ENCODE data around the gene STMN3.
"Not testable (repeated sequence)": the region's sequence is repeated elsewhere in the genome, so short reads cannot be mapped to it uniquely, and the experiment has no call there.

STMN3 gene

GRCh38 chr20:63657260-63657936 lies 4.2 kb upstream of the STMN3 start:
- Mint-ChIP-seq H3K4me1 (peaks cover 60% of the 10 kb centered on the region), H3K4me3 (peak overlapping the region; percentile 90 to 98), H3K9me3 (no peaks in the 10 kb centered on the region), H3K27ac (peak overlapping the region; percentile 90 to 97), H3K27me3 (no peaks in the 10 kb centered on the region)
- DNase-seq, result peak in 1 of 2 donors; percentile 24
- no peak for ATAC-seq

DNA sequence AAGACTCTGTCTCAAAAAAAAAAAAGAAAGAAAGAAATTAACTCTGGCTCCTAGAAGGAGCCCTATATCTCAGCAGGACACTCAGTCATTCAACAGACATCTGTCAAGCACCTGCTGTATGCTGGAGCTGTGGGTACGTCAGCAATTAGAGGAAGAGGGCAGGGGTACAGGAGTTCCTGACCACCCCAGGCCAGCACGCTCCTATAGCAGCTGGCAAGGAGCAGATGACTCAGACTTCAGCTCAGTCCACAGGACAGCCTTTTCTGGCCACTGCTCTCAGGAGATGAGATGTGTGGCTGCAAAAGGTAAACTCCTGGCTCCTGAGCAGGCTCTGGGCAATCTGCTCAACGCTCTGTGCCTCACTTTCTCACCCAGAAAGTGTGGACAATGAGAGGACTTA lies 3.2 kb upstream of the STMN3 start:
- H3K4me3 Mint-ChIP-seq, result peak overlapping the region in 1 of 2 donors; percentile 90
- H3K4me1 Mint-ChIP-seq, result peaks cover 63% of the 10 kb centered on the region
- H3K27ac Mint-ChIP-seq, result no peak overlapping the region
- no peak for ATAC-seq
- H3K27me3 Mint-ChIP-seq, result no peaks in the 10 kb centered on the region
- DNase-seq, result no peak
- no peaks in the 10 kb centered on the region for H3K9me3 Mint-ChIP-seq

GRCh38 chr20:63655249-63655648 lies 2.0 kb upstream of the STMN3 start:
- Mint-ChIP-seq H3K4me3 (no peak overlapping the region), H3K9me3 (no peaks in the 10 kb centered on the region), H3K4me1 (peaks cover 66% of the 10 kb centered on the region), H3K27ac (no peak overlapping the region), H3K27me3 (no peaks in the 10 kb centered on the region)
- no peak for DNase-seq
- no peak for ATAC-seq

- peak overlapping the region; percentile 88 to 91 for H3K4me3 Mint-ChIP-seq
- H3K27ac Mint-ChIP-seq, result peak overlapping the region; percentile 52 to 90
- no peaks in the 10 kb centered on the region for H3K27me3 Mint-ChIP-seq
- no peaks in the 10 kb centered on the region for H3K9me3 Mint-ChIP-seq
- DNase-seq (peak in 1 of 2 donors; percentile 8), ATAC-seq (no peak)
- H3K4me1 Mint-ChIP-seq, result peaks cover 55% of the 10 kb centered on the region
These were observed 897 bp upstream of the STMN3 start for GRCh38 chr20:63653974-63654668.

- H3K9me3 Mint-ChIP-seq, result no peaks in the 10 kb centered on the region
- H3K4me3 Mint-ChIP-seq, result peak overlapping the region; percentile 72 to 82
- no peak for DNase-seq
- H3K4me1 Mint-ChIP-seq, result peaks cover 43% of the 10 kb centered on the region
- no peak overlapping the region for H3K27ac Mint-ChIP-seq
- no peaks in the 10 kb centered on the region for H3K27me3 Mint-ChIP-seq
- ATAC-seq, result peak; percentile 39
These were observed 838 bp downstream of the STMN3 start for GRCh38 chr20:63652192-63652980.

DNA sequence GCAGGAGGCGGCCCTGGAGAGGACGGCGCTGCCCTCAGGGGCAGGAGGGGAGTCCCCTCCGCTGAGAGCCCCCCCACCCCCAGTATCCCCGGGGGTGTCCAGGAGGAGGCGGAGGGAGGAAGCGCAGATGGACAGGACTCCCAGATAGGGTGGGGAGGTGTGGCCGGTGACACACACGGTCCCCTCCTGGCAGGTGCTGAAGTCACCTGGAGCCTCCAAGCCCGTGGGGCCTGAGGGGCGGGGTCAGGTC lies 1.4 kb downstream of the STMN3 start:
- ATAC-seq, result peak; percentile 3
- no peak overlapping the region for H3K27ac Mint-ChIP-seq
- H3K4me3 Mint-ChIP-seq, result peak overlapping the region; percentile 72 to 82
- no peaks in the 10 kb centered on the region for H3K9me3 Mint-ChIP-seq
- H3K4me1 Mint-ChIP-seq, result peaks cover 38% of the 10 kb centered on the region
- no peaks in the 10 kb centered on the region for H3K27me3 Mint-ChIP-seq
- DNase-seq, result no peak

DNA sequence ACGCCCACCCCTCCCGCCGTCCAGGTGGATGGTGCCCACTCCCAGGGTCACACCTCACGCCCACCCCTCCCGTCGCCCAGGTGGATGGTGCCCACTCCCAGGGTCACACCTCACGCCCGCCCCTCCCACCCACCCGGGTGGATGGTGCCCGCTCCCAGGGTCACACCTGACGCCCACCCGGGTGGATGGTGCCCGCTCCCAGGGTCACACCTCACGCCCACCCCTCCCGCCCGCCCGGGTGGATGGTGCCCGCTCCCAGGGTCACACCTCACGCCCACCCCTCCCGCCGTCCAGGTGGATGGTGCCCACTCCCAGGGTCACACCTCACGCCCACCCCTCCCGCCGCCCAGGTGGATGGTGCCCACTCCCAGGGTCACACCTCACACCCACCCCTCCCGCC lies 2.7 kb downstream of the STMN3 start:
- not testable (repeated sequence) for H3K9me3 Mint-ChIP-seq, H3K27me3 Mint-ChIP-seq, H3K27ac Mint-ChIP-seq, ATAC-seq, DNase-seq, H3K4me3 Mint-ChIP-seq
- peaks cover 36% of the 10 kb centered on the region for H3K4me1 Mint-ChIP-seq

- Mint-ChIP-seq H3K9me3 (no peaks in the 10 kb centered on the region), H3K27me3 (no peaks in the 10 kb centered on the region), H3K4me3 (no peak overlapping the region), H3K27ac (no peak overlapping the region), H3K4me1 (peaks cover 26% of the 10 kb centered on the region)
- DNase-seq, result no peak
- no peak for ATAC-seq
These were observed 4.2 kb downstream of the STMN3 start for GRCh38 chr20:63648895-63649589.

DNA sequence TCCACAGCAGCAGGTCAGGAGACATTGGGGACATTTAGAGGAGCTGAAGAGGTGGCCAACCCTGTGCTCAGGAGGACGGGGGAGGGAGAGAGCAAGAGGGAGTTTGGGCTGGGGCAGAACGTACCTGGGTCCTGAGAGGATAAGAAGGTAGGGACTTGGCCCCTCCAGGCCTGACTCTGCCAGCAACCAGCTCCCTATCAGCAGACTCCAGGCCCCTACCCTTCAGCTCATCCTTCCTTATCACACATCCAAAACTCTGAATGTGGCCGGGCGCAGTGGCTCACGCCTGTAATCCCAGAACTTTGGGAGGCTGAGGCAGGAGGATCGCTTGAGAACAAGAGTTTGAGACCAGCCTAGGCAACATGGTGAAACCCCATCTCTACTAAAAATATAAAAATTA lies 5.0 kb downstream of the STMN3 start:
- no peak for DNase-seq
- Mint-ChIP-seq H3K27ac (no peak overlapping the region), H3K4me1 (peaks cover 27% of the 10 kb centered on the region), H3K4me3 (no peak overlapping the region), H3K9me3 (no peaks in the 10 kb centered on the region), H3K27me3 (no peaks in the 10 kb centered on the region)
- ATAC-seq, result no peak

DNA sequence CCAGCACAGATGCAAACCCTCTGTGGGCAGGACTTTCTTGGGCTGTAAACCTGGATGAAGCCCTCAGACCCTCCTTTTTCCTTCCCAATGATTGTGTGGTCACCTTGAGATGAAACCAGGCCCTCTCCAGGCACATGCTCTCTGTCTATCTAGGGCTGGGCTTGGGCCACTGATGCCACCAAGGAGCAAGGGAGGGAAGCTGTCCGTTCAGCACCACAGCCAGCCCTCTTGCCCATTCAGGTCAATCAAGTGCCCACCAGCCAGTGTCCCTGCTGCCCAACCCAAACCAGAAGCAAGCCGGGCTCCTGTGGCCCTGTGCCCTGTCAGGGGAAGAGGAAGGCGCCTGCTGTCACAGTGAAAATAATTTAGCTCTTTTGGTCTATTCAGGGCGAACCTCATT lies 8.0 kb downstream of the STMN3 start:
- DNase-seq, result no peak
- no peak for ATAC-seq
- H3K9me3 Mint-ChIP-seq, result no peaks in the 10 kb centered on the region
- no peaks in the 10 kb centered on the region for H3K27me3 Mint-ChIP-seq
- peaks cover 20% of the 10 kb centered on the region for H3K4me1 Mint-ChIP-seq
- no peak overlapping the region for H3K27ac Mint-ChIP-seq
- H3K4me3 Mint-ChIP-seq, result no peak overlapping the region

GRCh38 chr20:63643946-63644345 lies 9.3 kb downstream of the STMN3 start:
- Mint-ChIP-seq H3K27ac (no peak overlapping the region), H3K27me3 (no peaks in the 10 kb centered on the region), H3K4me1 (peaks cover 30% of the 10 kb centered on the region), H3K9me3 (no peaks in the 10 kb centered on the region), H3K4me3 (no peak overlapping the region)
- no peak for DNase-seq
- no peak for ATAC-seq

GRCh38 chr20:63643499-63643898 lies 9.7 kb downstream of the STMN3 start:
- ATAC-seq, result no peak
- Mint-ChIP-seq H3K9me3 (no peaks in the 10 kb centered on the region), H3K27ac (peak overlapping the region in 1 of 2 donors; percentile 72)

DNA sequence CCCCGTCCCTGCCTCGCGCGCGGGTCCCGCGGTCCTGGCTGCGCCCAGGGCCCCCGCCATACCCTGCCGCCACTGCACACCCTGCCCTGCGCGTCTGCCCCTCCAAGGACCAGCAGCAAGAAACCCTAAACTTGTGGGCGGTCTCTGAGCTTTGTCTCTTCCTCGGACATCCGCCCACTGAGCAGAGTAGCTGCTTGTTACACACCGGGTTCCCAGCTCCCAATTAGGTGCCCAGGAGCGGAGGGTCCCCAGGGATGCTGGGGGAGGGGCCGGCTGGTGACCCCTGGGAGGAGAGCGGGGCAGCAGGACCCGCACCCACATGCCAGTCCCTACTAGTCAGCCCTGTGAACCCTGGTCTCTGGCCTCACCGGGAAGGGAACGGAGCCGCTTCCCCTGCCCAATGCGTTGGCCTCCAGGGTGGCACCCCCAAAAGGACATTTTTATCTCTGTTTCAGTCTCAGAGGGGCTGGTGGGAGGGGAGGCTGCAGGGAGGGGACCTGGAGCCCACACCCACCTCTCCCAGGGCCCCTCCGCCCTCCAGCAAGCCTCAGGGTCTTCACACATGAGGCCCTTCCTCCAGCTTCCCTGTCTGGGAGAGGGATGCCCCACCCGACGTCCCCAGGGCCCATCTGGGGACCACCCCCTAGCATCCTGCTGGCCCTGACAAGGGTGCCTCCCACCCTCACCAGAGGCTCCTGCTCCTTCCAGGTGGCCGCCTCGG lies 10.5 kb downstream of the STMN3 start:
- H3K4me1 Mint-ChIP-seq, result peaks cover 39% of the 10 kb centered on the region

More at GRCh38 chr20:63643499-63643898, 9.7 kb downstream of the STMN3 start:
- Mint-ChIP-seq H3K27me3 (no peaks in the 10 kb centered on the region), H3K4me3 (peak overlapping the region; percentile 83 to 85), H3K4me1 (peaks cover 32% of the 10 kb centered on the region)
- no peak for DNase-seq

DNA sequence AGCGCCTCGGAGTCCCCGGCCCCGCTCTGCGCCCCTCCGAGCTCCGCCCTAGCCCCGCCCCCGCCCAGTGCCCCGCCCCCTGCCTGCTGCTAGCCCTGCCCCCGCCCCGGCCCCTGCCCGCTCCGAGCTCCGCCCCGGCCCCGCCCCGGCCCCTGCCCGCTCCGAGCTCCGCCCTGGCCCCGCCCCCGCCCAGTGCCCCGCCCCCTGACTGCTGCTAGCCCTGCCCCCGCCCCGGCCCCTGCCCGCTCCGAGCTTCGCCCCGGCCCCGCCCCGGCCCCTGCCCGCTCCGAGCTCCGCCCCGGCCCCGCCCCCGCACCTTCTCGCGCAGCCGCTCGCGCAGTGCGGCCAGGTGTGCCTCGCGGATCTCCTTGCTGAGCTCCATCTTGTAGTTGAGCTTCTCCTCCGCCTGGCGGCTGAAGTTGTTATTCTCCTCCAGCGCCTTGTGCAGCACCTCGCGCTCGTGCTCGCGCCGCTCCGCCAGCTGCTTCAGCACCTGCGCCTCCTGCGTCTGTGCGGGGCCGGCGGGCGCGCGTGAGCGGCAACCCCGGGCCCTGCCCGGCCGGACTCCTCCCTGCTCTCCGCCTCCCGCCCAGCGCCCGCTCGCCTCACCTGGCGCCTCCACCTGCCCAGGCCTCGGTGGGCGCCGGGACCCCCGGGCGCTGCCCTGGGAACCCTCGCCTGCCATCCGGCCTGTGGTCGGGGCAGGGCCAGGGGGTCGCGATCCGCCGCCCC lies 11.3 kb downstream of the STMN3 start:
- DNase-seq (peak; percentile 96), ATAC-seq (peak; percentile 76)
- H3K9me3 Mint-ChIP-seq, result no peaks in the 10 kb centered on the region
- no peaks in the 10 kb centered on the region for H3K27me3 Mint-ChIP-seq
- H3K4me3 Mint-ChIP-seq, result peak overlapping the region; percentile 83 to 85
- H3K27ac Mint-ChIP-seq, result no peak overlapping the region
- peaks cover 46% of the 10 kb centered on the region for H3K4me1 Mint-ChIP-seq

More for the DNA sequence above, 10.5 kb downstream of the STMN3 start:
- DNase-seq (no peak), ATAC-seq (peak; percentile 1)
- Mint-ChIP-seq H3K4me3 (peak overlapping the region; percentile 83 to 85), H3K9me3 (no peaks in the 10 kb centered on the region), H3K27ac (peak overlapping the region in 1 of 2 donors; percentile 75), H3K27me3 (no peaks in the 10 kb centered on the region)

All from stimulated activated naive CD8-positive, alpha-beta T cell treated with anti-CD3 and anti-CD28 coated beads, Interleukin-15, amount 100 ng/mL, for 72 hours (primary cell).